Left kidney (tissue), 2 donors: ENCODE data around the gene FEZF1. TPM values are rescaled to one million over a fixed set of nuclear protein-coding genes. Genes with fewer than 3 reads are reported as not detected.
"Not testable (repeated sequence)": the region's sequence is repeated elsewhere in the genome, so short reads cannot be mapped to it uniquely, and the experiment has no call there.

Experiments
- DNase-seq: peaks from one replicate; pipeline ENCODE4 v3.0.0-alpha.2; 2013
- polyA plus RNA-seq: library from polyadenylated mRNA; unstranded; fragments of 120-200 nt; gene quantifications from one replicate; pipeline ENCODE4 v1.2.1, GENCODE V29; 2013; ENCODE audit not compliant: insufficient read length

FEZF1 gene
- polyA plus RNA-seq, 1 donor = not detected

DNA sequence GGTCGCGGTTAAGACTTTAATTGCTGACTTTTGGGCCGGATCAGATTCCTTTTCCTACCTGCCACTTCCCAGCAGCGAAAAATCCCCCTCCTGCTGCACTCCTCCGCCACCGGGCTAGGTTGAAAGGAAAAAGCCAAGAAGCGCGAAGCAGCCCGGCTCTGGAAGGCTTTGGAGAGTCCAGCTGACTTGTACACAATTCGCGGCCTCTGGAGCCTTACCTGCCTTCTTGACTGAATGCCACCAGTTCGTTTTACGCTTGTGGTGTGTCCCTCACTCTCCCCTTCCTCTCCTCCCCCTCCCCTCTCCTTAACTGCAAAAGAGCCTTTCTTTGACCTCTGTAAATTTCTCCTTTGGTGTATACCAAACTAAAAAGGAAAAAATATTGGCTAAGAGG is 2.7 kb upstream of the FEZF1 start:
- DNase-seq = no peak

DNA sequence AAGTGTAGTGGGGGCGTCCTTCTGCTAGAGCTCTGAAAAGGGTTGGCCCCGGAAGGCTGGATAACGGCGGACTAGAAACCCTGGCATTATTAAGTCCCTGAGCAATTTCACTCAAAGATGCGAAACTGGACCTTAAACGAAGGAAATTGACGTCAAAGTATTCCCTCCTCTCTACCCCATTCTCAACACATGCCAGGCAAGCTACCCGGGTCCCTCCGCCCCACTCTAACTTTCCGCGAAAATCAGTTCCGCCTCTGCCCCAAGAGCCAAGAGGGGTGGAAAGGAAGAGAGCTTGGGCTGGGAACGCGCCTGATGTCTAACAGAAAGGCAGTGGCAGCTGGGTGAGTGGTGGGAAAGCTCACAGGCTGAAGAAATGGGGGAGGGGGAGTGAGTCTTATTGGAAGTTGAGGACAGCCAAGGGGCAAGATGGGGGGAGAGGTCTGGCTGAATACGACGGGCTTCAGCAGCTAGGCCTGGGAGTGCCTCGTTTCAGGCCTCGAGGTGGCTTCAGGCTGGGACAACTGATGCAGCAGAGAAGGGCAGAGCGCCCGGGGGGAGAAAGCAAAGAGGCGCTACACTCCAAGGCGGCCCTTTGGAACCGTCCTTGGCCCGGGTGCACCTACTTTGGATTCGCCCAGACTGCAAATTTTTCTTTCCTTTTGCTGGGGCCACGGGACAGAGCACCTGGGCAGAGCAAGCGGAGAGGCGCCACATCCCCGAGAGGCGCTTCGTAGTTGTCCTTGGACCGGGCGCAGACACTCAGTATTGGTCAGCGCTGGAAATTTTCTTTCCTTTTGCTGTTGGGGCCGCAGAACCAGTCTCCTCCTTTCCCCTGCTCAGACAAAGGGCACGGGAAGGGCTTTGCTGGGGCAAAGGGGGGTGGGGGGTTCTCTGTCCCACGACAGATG is 2.0 kb upstream of the FEZF1 start:
- DNase-seq = no peak

DNA sequence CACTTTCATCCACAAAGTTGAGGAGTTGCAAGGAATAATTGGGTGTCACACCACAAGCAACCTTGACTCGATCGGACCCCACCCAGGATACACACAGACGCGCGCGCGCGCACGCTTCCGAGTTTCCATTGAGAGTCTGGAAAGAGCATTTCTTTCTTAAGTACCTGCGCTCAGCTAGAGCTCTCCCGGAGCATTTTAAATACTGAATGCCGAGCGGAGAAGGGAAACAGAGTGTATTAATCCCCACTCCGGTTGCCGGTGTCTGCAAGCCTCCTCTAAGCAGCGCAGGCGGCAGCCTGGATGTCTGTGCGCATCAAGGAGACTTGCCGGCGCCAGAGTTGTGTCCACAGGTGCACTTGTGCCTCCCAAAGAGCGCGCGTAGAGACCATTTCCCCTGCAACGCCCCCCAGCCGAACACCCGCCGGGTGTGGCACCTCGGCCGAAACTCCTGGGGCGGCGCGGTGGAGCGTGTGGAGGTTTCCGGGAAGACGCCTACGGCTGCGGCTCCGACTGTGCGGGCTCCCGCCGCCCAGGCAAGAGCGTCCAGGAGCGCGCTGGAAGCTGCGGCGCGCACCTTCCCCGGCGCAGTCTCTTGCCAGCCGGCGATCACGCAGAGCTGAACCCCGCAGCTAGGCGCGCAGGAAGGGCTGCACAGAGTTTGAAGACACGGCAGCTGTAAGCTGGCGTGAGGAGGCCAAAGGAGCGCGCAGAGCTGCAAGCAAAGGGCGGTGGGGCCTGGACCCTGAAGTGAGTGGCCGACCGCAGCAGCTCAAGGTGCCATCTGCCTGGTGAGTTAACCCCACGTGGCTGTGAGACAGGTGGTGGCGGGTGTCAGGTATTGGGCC is 1.1 kb upstream of the FEZF1 start:
- no peak for DNase-seq

DNA sequence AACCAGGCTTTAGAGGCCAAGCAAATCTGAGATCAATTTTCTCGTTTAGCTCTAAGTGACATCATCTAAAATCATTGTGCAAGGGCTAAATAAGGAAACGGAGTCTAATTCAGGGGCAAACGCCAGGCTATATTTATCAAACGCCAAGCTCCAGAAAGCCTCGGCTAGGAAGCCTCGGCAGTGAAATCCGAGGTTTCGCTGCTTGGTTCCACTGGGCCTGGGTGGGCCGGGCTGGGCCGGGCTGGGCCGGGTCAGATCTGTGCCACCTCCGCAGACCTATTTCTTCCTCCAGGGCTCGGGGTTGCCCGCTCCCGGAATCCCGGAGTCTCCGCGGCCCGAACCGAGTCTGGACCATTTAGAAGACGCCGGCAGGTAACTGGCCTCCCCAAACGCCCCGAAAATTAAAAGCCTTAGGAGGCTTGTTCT is 459 bp upstream of the FEZF1 start:
- DNase-seq = no peak

DNA sequence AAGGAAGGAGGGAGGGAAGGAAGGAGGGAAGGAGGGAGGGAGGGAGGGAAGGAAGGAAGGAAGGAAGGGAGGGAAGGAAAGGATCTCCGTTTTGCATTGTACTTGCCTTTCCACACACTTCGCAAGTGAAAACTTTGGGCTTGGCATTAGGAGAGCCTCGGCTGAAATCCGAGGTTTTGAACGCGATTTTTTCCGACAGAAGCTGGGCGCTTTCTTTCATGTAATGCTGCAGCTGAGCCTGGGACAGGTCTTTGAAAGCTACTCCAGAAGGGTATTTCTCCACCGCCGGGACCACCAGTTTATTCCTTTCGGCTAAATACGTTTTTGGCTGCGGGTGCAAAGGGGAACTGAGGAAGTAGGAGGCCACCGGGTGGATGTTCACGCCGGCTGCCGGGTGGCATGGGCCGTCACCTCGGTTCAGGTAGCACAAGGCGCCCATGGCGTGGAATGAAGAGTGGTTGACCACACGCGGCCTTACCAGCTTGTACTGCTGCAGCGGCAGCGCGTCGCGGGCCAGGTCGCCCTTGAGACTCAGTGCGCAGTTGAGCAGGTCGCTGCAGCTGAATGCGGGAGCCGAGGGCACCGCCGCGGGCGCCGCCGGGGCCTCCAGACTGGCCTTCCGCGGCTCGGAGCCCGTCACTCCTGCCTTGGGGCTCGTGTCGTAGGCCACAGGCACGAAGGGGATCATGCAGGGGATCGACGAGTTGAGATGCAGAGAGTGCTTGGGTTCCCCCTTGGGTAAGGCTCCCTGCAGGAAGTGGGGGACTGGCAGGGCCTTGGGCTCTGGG is 825 bp downstream of the FEZF1 start:
- DNase-seq = no peak

DNA sequence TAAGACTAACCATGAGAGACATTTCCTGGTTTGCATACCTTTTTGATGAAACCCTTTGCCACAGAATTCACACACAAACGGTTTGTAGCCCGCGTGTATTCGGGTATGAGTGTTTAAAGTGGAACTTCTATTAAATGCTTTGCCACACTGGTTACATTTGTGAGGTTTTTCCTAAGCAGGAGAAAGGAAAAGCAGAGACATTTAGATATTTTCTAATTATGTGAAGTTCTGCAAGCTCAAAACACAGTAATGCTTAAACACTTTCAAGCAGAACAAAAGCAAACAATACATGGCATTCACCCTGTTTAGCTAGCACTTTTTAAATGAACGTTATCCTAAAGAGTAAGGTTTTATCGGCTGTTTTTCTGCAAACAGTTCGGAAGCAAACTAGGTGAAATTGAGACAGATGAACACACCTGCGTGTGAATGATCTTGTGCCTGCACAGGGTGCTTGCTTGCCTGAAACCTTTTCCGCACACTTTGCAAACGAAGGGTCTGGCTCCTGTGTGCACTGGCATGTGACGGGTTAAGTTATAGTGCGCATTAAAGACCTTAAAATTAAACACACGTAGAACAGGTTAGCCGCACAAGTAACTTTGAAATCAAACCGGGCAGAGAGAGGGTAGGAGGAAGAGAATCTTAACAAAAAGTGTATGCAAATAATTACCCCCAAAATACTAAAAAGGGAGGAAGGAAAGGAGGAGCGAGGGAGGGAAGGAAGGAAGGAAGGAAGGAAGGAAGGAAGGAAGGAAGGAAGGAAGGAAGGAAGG is 1.6 kb downstream of the FEZF1 start:
- no peak for DNase-seq

DNA sequence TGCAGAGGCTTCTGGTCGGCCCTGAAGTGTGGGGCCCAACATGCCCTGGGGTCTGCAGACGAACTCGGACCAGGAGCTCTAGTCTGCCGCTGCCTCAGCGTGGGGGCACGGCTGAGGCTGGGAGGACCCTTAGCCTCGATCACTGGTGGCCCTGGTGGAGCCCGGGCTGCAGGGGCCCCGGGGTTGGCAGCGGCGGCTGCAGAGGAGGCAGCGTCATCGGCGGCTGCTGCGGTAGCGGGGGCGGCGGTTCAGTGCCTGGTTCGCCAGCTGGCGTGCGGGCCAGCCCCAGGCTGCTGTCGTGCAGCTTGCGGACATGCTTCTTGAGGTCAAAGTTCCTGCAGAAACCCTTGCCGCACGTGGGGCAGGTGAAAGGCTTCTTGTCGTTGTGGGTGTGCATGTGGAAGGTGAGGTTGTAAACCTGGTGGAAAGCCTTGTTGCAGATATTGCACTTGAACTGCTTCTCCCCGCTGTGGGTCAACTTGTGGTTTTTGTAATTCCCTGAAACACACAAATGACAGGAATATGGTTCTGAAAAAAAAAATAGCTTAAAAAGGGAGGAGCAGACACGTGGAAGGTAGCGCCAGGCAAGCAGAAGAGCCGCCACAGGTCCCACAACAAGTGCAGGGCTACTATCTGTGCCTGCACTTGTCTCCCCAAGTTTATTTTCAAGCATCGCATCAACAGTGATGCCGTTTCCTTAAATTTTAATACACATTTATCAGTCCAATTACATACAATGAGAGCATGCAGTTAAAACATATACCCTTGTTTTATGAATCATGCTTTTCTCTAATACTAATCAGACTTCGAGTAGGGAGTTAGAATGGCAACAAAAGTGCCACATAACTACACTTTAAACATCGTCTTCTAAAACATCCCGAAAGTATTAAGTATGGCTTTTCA is 2.4 kb downstream of the FEZF1 start:
- no peak for DNase-seq

DNA sequence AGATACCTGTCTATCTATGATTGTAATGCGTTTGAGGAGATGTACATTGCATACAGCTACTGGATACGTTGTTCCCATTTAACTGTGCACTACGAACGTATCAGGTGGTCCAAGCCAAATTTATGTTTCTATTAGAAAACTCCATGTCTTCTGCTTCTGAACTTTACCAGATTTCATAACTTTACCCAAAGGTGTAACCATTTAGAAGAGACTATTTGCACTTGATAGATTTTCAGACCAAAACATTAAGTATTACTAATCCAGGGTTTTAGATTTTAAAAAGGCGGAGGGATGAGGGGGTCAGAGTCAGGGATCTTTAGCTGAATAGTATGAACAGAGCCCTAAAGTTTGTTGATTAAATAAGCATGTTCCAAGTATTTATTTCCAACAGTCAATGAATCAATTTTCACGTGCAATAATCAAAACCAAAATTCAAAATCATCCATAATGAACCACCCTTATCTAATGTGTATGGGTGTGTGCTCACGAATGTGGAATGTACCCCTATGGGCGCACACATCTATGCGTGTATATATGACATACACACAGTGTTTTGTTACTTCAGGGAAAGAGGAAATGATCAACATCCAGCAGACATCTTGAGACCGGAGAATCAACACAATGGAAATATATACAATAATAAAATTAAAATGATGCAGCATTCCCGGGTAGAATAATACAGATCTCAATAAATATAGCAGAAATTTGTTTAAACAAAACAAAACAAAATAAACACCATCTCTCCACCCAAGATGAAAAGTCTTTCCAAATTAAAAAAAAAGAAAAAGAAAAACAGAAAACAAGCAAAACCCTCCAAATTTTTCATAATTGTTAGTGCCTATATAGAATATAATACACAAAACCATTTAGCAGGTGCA is 3.4 kb downstream of the FEZF1 start:
- no peak for DNase-seq

DNA sequence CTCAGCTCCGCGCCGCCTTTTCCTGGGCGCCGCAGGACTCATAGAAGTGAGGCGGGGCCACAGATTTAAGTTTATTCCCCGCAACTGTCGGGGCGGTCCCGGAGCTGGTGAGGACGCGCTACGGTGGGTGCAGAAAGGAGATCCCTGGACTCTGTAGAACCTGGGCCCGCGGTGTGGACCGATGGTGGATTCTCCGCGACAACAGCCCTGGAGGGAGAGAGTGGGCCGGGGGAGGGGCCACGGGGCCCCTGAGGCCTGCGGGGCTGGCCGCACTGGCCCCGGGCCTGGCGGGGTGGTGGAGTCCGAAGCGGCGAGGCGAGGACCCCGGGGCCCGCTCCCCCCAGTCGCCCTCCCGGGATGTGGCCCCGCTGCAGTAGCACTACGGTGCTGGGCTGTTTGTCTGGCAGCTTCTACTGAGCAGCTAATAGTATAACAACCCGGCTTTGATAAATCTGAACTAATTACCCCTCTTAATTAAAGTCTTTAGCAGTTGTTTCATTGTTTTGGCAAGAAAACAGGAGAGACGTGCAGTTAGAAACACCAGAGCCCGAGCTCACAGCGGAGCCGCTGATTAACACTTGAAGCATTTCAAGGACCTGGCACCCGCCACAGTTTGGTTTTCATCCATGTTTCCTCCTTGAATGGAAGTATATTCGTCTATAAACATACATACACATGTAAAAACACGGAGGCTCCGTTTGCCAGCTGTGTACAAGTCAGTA is 4.2 kb downstream of the FEZF1 start:
- DNase-seq = no peak

DNA sequence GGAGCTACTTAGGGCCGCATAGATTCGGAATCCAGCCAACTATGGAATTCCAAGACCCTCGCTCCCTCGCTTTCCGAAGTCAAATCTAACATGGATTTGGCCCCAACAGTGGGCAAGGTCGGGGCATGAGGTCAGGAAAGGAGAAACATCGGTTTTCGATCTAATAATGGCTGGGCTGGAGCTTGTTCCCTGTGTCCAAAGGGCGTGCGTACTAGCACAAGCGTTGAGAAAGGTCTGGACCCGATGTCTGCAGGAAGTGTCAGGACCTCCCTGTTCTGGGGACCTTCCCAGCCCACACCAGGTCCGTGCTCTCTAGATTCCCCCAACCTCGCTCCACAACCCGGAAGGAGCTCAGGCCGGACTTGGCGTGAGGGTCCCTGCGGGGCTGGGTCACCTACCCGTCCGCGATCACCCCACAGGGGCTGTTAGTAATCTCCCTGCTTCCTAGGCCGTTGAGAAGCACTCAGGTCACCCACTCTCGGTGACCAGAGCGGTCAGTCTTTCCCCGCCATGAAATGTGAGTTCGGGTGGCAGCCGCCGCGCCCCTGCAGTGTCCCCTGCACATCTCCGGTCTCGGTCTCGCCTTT is 4.8 kb downstream of the FEZF1 start:
- no peak for DNase-seq

DNA sequence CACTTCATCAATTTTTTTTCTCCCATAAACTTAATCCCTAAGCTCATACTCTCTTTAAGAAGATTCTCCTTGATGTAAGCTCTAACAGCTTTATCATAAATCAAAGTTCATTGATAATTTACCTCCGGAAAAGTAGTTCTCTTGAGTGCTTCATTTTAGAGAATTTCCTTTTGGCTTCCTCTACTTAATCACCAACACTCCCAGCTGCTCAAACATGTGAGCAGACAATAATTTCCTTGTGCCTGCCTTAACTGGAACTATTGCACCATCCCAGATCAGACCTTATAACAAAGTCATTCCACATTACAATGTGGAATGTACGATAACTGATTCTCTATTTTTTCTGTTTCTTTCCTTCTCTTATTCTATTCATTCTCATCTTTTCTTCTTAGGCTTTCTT is 5.9 kb downstream of the FEZF1 start:
- no peak for DNase-seq

DNA sequence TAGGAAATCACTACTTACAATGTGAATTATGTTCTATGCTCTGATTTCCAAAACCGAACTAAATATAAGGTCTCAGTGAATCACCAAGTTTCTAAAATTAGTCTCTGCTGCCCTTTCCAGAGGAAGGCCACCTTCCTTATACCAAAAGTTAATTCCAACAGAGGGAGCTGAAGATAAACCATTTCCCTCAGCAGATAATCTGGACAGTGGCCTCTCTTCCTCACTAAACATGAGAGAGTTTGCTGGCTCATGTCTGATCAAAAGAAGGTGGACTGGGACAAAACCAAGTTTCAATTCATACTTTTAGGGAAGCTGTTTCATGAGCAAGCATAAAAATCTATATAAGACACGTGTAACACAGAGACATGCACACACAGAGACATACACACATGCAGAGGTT is 6.4 kb downstream of the FEZF1 start:
- no peak for DNase-seq

DNA sequence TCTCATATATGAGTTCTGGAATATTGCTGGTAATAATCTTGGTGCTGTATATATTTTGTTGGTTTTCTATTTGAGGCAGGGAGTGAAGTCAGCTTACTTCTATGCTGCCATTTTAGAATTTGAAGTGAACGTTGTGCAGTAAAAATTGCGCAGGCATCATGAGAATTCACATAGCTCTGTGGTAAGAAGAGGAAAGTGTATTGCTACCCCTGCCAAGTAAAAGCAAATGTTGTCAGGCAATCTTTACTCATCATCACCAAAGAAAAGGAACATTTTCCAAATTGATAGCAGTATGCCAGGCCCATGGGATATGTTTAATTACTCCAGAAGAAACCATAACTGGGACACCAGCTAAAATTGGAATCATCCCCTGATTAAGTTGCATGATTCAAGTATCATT is 13.4 kb downstream of the FEZF1 start:
- DNase-seq = no peak

DNA sequence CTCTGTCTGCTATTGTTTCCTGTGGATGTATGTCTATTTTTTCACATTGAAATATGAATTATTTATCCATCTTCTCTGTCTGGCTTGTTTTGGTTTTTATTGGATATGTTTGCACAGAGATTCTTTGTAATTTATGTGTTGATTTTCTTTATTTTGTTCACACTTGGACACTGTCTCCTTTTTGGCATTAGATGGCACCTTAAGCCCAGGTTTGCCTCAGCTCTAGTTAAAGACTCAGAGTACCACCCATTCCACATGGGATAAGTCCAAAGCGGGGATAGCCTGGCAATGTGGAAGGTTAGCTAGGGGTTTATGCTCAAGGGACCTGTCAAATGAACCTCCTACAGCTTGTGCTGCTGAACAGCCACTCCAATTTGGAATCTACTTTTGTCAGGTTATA is 14.1 kb downstream of the FEZF1 start:
- no peak for DNase-seq

DNA sequence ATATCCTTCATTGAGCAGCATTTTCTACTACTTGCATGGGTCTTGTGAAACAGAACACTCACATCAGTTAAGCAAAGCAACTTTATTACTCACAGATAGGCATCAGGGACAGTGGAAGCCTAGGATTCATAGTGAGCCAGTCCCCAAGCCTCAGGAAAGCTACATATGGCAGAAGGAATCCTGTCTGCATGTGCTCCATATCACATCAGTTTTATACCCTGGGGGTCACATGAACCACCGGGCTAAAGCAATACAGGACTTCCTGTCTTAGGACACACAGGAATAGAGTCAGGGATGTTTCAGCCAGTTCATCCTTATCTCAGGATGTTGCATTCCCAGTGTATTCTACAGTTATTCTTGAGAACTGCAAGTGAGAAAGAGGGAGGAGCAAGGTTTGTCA is 15.1 kb downstream of the FEZF1 start:
- no peak for DNase-seq

DNA sequence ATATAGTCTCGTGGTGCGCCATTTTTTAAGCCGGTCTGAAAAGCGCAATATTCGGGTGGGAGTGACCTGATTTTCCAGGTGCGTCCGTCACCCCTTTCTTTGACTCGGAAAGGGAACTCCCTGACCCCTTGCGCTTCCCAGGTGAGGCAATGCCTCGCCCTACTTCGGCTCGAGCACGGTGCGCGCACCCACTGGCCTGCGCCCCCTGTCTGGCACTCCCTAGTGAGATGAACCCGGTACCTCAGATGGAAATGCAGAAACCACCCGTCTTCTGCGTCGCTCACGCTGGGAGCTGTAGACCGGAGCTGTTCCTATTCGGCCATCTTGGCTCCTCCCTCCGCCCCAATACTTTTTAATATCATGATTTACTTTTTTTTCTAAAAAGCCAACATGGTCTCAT is 19.9 kb downstream of the FEZF1 start:
- DNase-seq = not testable (repeated sequence)

DNA sequence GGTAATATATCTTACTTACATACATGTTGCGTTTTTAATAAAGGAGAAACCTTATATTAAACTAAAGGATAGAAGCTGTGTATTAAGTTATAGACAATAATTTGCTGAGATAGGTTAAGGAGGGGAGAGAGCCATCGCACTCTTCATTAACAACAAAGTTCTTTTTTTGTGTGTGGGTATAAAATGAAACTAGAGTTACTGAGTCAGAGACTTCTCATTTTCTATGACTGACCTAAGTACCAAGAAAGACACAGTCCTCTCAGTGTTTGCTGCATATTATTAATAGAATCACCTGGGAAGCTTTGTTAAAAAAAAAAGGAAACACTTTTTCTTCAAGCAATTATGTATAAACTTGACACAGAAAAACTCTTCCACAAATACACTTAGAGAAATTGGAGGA is 31.4 kb downstream of the FEZF1 start:
- DNase-seq = no peak

DNA sequence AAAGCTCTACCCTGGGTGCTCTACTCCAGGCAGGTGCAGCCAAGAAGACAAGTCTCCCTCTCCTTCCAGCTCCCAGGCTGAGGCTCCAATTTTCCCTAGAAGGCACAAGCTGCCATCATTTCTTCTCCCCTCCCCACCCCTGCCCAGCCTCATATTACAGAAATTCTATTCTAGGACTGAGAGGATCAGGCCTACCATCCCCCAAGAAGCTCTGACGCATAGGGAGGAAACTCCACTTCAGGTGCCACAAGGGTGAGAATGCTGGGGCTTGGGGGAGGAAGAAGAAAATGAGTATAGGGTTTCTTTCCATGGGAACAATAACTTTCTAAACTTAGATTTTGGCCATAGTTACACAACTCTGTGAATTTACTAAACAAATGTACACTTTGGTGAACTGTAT is 35.3 kb downstream of the FEZF1 start:
- DNase-seq = no peak
